ENCODE results near the gene FAIM2.

The FAIM2 gene

DNA sequence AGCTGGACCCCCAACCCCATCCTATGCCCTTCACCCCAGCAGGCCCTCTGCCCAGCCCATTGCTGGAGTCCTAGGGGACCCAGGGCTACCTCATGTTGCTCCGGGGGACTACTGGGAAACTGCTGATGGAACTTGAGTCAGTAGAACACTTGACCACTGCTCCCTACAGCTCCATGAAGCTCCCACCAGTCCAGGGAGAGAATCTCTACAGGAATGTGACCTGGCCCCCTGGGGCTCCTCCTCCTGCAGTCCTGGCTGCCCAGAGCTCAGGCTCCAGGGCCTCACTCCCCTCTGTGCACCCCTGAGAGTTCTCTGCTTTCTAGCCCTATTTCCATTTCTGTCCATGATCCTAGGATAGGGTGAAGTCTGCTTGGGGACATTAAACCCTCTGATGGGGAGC lies 36.0 kb upstream of the FAIM2 start:
- no peak for DNase-seq (ENCODE audit: low read depth in 2 of 2)

DNA sequence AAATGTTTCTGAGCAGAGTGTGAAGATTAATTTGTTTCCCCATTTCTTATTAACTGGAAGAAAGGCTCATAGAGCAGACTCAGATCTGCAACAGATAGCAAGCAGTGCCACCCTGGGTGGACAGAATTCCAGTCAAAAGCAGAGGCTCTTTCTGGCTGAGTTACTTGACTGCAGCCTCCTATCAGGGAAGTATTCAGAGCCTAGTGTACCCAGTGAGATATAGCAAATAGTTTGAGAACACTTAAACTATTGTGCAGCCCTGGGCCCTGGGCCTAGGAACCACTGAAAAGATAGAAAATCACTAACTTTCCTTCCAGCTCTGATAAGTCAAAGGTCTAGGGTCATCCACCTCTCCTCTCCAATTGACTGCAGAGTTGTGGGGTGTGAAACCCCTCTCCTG lies 35.6 kb upstream of the FAIM2 start:
- DNase-seq (ENCODE audit: low read depth in 2 of 2) = no peak

DNA sequence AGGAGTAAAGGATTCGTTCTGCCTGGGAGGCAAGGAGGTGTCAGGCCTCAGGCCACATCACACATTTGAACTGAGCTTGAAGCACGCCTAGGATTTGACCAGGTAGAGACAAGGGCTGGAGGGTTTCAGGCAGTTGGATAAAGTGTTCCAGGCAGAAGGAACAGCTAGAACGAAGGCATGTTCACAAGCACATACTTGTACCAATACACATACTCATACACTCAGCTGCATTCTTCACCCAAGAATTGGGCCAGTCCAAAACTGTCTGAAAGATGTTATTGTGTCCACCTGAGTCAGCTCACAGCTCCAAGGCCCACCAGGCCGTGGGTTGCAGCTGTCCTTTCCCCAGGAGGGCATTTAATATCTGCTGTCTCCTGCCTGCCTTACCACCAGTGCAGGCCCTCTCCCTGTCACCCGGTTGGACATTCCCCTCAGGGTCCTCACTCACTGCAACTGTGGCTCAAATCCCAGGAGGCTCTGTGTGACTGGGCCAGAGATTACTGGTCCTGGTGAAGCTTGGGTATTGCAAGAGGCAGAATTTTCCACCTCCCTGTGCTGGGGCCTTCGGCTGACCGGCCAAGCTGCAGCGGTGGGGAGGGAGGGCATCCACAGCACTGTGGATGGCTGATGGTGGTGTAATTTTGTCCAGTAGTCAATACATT lies 34.1 kb upstream of the FAIM2 start:
- DNase-seq (ENCODE audit: low read depth in 2 of 2) = no peak

DNA sequence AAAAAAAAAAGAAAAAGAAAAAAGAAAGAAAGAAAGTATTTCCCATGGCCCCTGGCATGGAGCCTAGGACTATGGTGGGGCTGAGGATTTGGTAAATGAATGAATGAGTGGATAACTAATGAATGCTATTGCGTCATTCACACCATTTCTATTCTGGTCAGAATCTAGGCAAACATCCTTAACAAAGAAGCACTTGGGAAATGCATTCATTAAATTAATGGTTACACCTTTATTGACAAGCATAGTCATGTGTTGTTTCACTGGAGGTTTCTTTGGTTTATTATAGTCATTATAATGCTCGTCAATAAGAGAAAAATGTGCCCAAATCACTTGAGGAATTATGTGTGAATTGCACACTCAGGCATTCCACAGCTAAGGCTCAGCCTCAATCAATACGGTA lies 33.2 kb upstream of the FAIM2 start:
- no peak for DNase-seq (ENCODE audit: low read depth in 2 of 2)

DNA sequence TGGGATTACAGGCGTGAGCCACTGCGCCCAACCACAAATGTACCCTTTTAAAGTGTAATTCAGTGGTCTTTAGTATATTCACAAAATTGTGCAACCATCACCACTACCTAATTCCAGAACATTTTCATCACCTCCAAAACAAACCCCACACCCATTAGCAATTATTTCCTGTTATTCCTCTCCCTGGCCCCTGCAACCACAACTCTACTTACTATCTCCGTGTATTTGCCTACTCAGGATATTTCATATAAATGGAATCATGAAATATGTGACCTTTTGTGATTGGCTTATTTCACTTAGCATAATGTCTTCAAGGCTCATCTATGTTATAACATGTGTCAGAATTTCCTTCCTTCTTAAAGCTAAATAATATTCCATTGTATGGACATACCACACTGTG lies 30.8 kb upstream of the FAIM2 start:
- DNase-seq (ENCODE audit: low read depth in 2 of 2) = no peak

DNA sequence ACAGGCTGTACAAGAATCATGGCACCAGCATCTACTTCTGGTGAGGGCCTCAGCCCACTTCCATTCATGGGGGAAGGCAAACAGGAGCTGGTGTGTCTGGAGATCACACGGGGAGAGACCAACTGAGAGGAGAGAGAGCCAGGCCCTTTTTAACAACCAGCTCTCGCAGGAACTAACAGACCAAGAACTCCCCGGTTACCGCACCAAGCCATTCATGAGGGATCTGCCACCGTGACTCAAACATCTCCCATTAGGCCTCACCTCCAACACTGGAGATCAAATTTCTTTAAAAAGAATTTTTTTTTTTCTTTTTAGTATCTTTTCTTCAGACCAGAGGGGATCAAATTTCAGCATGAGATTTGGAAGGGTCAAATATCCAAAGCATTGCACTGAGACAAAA lies 30.1 kb upstream of the FAIM2 start:
- no peak for DNase-seq (ENCODE audit: low read depth in 2 of 2)

DNA sequence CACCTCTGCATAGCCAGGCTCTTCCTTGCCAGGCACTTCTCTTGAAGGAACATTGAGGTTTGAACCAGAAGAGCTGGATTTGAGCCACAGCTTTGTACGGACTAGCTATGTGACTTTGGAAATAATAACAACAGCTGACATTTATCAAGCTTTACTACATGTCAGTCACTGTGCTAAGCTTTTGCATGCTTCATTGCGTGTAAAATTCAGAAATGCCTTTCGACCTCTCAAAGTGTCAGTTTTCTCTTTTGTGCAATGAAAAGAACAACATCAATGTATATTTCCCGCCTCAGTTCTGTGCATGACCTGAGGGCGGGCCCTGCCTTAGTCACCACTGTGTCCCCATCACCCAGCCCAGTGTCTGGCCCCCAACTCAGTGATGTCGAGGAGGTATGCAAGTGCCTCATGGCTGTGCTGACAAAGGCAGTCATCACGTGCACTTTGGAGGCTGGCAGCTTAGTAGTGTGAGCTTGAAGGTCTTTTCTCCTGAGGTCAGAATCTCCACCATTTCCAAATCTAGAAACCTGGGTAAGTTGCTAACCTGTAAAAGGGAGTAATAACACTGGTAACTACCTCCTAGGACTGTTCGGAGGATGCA lies 28.9 kb upstream of the FAIM2 start:
- DNase-seq (ENCODE audit: low read depth in 2 of 2) = no peak

DNA sequence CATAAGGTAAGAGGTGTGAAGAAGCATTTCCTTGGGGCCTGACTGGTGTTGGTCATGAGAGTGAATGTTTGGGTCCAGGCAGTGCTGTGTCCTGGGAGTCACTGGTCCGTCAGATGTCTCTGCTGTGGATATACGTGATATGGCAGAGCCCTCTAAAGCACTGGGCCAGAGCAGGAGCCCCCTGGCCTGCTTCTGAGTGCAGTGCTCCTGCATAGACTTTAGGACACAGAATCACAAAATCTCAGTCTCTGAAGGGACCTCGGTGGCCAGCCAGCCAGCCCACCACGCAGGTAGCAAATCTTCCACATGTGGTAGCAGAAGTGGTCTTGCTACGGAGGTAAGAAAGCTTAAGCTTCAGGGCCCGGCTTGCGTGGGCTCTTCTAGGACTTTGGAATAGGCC lies 28.3 kb upstream of the FAIM2 start:
- DNase-seq (ENCODE audit: low read depth in 2 of 2) = no peak

DNA sequence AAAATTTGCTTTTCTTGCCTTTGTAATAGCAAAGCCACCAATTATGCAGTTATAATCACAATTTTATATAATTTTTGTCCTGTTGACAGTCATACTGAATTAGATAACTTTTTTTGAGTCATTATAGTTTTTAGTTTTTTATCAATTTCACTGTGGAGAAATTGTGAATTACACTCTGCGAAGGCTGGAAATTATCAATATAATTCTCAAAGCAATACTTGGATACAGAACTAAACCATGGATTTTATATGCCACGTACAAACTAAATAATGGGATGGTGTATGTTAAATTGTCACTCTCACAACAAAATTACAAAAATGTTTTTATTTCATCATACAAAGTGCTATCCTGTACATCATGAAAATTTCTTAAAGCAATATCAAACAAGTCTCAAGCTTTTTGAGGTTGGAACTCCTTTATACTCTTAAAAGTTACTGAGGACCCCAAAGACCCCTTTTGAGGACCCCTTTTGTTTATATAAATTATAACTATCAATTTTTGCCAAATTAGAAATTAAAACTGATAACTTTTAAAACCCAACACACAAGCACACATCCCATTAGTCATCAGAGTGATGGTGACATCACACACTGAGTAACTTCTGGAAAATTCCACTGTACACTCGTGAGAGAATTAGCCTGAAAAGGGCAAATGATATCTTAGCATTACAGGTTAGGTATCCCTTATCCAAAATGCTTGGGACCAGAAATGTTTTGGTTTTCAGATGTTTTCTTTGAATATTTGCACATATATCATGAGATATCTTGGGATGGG lies 27.0 kb upstream of the FAIM2 start:
- DNase-seq (ENCODE audit: low read depth in 2 of 2) = no peak

DNA sequence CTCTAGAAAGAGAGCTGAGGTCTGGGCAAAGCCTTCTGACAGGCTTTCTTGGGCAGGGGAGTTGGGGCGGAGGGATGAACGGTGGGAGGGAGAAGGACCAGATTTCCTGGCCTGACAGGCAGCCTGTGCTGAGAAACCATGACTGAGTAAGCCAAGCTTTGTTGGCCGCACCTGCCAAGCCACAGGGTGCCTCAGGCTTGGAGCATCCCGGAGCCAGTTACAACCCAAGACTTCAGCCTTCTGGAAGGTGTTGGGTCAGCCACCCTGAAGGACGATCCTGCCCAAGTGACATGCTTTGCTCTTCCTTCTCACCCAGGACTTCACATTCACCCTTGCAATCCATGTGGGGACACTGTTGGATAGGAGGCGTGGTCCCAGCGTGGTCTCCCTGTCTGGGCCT lies 25.9 kb upstream of the FAIM2 start:
- DNase-seq (ENCODE audit: low read depth in 2 of 2) = no peak

DNA sequence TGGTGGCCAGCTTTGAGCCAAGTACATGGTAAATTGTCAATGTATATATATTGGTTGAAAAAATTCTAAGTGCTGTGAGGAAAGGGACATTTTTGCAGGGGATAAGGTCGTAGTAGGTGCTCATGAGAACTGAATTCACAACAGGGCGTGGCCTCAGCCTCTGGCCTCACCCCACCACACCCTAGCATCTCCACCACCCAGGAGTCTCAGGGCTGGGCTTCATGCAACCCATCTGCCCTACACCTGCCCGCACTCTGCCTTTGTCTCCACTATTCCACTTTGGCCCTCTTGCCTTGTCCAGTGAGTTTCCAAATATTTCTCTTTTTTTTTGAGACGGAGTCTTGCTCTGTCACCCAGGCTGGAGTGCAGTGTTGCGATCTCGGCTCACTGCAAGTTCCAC lies 24.8 kb upstream of the FAIM2 start:
- no peak for DNase-seq (ENCODE audit: low read depth in 2 of 2)

DNA sequence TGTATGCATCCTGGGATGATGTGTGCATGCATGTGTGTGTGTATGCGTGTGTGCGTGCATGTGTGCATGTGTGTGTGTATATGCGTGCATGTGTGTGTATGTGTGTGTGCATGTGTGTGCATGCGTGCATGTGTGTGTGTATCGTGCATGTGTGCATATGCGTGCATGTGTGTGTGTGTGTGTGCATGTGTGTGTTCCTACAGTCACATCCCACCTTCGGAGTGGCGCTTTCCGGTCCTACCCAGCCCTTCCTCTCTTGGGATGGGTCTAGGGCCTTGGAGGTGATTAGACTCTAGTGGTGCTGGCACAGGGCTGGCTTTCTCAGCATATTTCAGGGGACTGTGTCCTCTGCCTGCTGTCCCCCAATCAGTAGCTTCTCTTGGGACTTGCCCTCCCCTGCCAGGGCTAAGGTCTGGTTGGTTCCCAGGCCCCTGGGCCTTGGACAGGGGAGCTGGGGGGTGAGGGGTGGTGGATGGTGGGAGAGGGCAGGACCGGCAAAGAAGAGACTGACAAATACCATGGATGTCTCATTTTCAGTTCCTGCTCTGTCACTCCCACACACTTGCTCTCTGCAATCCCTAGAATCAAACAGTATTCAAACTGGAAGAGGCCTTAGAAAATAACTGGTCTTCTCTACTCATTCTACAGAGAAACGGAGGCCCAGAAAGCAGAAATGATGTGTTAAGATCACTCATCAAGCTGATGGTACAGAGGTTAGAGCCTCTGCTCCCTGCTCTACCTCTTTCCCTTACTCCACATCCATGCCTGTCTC lies 21.9 kb upstream of the FAIM2 start:
- DNase-seq (ENCODE audit: low read depth in 2 of 2) = no peak

DNA sequence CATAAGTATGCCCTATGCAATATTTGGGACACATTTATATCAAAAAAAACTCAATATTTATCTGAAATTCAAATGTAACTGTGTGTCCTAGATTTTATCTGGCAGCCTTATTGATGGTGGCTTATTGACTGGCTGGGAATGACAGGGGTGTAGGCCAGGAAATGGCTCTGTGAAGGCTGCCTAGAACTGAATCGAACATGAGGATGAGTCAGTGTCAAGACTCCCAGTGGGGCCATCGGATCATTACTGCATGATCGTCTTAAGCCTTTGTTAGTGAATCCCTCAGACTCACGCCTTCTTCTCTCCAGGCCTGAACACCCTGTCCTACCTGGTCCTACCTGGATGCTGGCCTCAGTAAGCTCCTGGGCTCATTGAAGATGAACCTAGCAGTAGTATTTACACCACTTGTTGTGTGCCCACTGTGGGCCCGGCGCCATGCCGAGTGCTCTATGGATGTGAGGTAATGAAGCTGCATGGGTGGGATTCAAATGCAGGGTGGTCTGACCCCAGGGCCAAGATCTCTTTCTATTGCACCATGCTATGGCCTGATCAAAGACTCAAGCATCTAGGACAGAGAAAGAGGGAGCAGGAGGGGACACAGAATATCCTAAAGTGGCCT lies 21.0 kb upstream of the FAIM2 start:
- DNase-seq (ENCODE audit: low read depth in 2 of 2) = no peak

DNA sequence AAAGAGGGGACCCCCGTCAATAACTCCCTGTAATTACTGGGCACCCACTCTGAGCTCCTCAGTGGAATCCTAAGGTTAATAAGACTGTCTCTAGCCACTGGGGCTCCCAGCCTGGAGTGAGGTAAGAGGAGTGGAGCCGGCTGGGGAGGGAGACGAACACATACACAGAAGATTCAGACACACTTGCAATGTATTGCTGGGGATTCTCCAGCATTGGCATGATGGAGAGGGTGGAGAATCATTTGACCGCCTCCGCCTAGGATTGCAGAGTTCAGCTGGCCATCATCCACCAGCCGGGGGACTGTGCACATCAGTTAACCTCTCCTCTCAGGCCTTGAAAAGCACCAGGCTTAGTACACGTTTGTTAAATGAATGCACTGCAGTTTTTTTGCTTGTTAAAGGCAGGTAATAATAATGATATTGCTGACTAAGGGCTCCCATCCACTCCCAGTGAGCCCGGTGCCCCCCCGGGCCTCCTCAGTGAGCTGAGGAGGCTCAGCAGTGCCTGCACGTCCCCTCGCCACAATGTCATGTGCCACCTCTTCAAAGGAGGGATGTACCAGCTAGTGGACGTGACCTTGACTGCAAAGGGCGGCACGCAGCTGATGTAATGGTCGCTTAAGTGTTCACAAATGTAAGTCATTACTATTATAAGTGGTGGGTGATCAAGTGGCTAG lies 20.3 kb upstream of the FAIM2 start:
- DNase-seq (ENCODE audit: low read depth in 2 of 2) = no peak

DNA sequence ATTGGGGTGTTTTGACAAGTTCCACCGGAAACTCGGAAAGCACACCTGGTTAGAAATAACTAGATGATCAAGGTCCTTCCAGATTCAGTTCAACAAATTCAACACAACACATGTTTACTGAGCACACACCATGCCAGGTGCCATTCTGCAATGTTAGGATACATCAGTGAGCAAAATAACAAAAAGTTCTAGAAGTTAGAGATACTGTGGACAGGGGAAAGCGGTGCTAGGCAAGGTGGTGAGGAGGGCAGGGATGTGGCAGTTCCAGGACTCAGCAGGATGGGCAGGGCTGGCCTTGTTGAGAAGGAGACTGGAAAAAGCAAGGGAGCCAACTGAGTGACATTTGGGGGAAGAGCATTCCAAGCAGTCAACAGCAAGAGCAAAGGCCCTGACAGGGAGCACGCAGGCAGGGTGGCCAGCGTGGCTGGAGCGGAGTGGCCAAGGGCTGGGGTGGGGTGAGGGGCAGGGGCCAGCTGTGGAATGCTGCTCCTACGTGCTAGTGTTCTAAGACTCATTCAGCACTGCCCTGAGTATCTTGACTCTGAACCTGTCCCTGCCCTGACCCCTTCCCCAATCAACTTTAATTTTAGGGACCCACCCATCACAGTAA lies 19.4 kb upstream of the FAIM2 start:
- no peak for DNase-seq (ENCODE audit: low read depth in 2 of 2)

DNA sequence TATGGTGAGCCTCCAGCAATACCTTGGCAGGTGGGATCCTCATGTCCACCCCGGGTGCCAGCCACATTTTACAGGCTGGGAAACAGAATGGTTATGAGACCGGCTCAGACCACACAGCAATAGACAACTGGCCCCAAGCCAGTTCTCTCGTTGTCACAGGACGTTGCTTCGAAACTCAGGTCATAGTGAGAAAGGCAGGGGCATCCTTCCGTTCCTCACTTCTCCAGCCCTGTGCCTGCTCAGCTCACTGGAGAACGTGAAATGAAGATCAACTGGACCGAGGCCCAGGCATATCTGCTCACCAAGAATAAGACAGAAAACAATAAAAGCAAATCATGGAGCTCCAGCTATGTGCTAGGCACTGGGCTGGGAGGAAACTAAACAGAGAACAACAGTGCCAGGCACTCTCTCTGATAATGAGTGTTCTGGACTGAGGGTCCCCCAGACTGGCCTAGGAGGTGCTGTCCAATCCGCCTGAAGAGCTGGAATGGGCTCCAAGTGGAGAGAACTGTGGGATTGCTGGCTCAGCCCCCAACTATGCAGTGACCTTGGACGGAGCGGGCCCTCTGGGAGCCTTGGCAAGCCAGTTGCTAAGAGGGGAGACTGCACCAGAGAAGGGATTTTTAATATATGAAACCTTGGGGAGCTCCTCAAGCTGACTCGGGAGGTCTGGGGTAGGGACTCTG lies 18.8 kb upstream of the FAIM2 start:
- DNase-seq (ENCODE audit: low read depth in 2 of 2) = no peak

DNA sequence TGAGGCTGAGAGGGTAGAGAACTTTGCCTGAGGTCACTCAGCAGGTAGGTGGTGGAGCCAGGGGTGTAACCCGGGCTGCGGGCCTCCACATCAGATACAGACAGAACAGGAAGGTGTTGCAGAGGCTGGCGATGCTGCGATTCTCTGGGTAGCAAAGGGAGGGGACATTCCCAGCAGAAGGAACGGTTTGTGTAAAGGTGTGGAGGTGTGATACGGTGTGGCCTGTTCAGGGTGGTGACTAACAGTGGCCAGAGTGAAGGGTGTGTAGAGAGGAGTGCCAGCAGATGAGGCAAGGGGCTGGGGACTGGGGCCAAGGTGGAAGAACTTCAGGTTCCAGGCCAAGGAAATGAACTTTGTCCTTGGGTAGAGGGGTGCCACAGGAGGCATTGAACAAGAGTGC lies 18.2 kb upstream of the FAIM2 start:
- DNase-seq (ENCODE audit: low read depth in 2 of 2) = no peak

DNA sequence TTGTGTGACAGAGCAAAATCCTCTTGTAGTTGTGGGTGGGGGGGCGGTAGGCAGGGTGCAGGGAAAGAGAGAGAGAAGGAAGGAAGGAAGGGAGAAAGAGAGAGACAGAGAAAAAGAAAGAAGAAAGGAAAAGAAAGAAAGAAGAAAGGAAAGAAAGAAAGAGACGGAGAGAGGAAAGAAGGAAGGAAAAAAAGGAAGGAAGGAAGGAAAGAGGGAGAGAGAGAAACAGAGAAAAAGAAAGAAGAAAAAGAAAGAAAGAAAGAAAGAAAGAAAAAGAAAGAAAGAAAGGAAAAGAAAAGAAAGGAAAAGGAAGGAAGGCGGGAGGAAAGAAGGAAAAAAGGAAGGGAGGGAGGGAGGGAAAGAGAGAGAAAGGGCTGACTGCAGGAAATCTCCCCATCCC lies 17.6 kb upstream of the FAIM2 start:
- DNase-seq (ENCODE audit: low read depth in 2 of 2) = no peak

DNA sequence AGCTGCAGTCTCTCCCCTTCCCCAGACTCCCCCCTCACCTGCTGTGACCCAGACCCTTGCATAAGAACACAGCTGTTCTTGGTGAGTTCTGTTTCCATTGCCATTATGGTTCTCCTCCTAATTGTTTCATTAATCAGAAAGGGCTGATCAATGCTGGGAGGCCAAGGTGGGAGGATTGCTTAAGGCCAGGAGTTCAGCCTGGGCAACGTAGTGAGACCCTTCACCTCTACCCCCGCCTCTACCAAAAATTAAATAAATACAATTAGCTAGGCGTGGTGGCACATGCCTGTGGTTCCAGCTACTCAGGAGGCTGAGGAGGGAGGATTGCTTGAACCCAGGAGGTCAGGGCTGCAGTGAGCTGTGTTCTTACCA lies 17.2 kb upstream of the FAIM2 start:
- DNase-seq (ENCODE audit: low read depth in 2 of 2) = no peak

DNA sequence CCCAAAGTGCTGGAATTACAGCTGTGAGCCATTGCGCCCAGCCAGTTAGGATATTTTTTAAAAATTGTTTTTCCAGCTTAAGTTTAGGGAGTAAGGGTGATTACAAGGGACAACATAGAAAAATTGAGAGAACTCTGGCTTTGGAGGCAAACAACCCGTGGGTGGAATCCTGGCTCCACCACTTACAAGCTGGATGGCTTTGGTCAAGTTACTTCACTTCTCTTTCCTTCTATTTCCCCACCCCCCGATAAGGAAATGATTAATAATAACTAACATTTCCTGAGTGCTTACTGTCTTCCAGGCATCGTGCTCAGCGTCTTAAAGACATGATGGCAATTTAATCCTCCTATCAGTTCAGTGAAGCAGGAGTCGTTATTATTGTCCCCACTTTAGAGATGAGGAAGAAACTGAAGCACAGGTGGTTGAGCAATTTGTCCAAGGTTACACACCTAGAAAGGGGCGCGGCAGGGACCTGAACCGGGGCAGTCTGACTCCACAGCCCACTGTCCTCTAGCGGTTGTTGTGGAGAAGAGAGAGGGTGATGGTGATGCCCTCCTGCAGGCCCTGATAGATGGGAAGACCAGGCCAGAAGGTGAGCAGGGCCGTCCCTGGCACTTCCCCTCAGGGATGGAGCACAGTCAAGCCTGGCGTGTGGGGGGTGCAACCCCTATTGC lies 16.7 kb upstream of the FAIM2 start:
- DNase-seq (ENCODE audit: low read depth in 2 of 2) = no peak
